NCI-H1092 (cell line): ENCODE measurements around the gene SLC6A18.

ENCODE experiments used
- DNase-seq: peaks from one replicate; lab custom pipeline; 2025; lab: John Stamatoyannopoulos, UW

SLC6A18 gene

DNA sequence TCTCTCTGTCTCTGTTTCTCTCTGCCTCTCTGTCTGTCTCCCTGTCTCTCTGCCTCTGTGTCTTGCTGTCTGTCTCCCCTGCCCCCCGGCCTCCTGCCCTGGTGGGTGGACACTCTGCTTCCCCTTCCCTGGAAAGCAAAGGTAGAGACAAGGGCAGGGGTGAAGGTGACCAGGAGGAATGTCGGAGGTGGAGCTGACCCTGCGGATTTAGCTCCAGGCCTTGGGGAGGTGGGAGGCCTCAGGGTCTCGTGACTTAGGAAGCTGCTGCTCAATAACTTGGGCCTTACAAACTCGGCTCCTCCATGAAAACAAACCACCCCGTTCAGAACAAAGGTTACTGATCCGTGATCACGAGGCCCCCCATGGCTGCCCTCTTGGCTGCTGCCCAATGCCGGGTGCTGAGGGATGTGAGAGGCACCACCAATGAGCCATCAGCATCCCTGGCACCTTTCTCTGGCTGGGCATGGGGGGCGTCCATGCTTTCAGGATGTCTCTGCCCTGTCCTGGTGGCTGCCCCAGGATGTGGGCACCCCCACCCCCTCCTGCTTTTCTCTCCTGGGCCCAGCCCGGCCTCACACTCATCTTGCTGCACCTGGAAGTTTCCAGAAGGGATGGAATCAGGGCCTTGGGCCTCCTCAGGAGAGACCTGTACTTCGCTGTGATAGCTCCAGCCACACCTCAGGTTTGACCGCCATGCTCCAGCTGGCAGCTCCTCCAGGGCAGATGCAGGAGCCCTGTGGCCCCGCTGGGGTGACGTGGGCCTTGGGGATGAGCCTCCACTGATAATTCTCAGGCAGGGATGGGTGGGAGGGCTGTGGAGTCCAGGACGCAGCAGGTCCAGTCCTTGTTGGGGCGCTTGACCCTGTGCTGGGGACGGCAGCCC lies 38.6 kb upstream of the SLC6A18 start:
- no peak for DNase-seq

DNA sequence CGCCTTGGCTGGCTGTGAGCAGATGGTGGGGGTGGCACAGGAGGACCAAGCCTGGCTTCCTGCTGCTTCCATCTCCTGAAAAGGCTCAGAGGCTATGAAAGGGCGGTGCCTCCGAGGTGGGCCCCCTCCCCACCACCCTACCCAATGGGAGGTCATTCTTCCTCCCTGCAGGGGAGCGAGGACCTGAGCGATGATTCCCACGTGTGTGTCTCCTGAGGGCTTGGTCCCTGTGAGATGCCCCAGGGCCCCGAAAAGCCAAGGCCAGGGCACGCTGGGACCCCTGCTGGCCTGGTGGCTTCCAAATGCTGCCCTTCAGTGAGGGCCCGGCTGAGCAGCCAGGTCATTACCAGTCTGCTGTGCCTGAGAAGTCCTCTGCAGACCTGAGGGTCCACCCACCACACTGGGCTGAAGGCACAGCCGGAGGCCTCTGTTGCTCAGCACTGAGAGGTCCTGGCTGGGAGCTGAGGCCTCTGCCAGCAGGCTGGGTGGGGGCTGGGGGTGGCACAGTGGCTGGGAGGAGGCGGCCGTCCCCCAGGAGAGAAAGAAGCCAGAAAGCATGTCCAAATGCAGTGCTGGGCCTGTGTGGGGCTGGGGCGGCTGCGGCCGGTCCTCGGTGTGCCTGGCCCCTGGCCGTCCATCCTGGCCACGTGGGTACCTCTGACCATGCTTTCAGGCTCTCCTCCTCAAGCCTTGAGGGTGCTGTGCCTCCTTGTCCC lies 37.8 kb upstream of the SLC6A18 start:
- DNase-seq, result no peak

DNA sequence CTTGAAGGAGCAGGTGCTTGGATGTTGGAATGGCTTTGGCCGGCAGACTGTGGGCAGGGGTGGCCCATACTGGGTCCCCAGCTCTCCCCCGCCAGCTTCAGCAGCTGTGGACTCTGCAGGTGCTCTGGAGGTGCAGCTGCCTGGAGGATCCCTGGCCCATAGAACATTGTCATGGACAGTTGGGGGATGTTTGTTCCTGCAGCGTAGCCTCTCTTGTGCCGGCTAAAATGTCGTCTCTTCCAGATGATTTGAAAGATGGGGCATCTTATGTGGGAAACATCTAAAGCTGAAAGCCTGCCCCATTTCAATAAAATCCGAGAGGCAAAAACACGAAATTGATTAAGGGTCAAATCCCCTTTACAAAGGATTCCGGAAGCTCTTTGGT lies 37.2 kb upstream of the SLC6A18 start:
- no peak for DNase-seq

DNA sequence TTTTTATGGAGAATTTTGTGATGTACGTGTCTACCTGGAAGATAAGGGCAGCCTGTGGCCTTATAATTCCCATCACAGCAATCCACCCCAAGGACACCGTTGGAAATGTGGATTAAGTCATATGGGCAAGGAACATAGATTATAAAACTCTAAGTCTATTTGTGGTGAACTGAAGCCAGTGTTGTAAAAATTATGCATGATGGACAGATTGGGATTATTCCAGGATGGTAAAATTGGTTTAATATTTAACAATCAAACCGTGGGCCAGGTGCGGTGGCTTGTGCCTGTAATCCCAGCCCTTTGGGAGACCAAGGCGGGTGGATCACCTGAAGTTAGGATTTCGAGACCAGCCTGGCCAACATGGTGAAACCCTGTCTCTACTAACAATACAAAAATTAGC lies 36.7 kb upstream of the SLC6A18 start:
- no peak for DNase-seq

DNA sequence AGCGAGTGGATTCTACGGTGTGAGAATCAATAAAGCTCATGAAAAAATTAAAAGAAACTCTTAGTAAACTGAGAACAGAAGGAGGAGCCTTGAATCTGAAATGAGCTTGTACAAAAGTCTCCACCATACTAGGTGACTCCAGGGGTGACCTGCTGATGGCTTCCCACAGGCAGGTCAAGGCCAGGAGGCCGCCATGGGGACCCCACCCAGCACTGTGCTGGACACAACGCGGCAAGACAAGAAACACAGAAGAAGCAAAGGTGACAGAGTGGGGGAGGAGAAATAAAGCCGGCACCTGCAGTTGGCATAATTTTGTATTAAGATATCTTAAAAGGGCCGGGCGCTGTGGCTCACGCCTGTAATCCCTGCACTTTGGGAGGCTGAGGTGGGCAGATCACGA lies 35.9 kb upstream of the SLC6A18 start:
- DNase-seq, result no peak

DNA sequence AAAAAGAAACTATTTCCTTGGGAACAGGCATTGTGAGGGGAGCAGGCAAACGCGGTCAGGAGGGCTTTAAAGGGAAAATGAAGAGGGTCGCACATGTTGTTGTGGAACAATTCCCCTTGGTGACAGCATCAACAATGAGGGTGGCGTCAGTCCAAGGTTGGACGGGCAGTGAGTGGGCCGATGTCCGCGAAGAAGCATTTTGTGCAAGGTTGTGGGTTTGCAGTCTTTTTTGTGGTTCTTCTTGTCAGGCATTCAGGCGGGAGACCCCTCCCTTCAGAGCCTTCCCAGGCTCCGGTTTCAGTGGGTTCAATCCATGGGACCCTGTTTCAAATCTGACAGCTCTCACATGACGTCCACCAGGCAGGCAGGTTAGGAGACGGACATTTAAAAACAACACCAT lies 34.9 kb upstream of the SLC6A18 start:
- DNase-seq, result no peak

DNA sequence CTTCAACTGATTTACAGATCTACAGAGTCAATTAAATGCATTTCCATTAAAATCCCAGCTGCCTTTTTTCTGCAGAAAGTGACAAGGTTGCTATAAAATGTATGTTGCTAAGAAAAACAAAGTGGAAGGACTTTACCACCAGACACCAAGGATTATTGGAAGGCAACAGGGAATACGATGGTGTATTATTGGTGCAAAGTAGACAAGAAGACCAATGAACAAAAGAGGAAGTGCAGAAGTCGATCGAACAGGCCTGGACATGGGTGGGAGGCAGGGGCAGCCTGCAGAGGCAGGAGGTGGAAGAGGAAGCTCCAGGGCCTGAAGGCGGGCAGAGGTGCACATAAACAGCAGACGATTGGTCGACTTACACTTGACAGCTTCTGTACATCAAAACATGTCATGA lies 34.3 kb upstream of the SLC6A18 start:
- DNase-seq, result no peak

DNA sequence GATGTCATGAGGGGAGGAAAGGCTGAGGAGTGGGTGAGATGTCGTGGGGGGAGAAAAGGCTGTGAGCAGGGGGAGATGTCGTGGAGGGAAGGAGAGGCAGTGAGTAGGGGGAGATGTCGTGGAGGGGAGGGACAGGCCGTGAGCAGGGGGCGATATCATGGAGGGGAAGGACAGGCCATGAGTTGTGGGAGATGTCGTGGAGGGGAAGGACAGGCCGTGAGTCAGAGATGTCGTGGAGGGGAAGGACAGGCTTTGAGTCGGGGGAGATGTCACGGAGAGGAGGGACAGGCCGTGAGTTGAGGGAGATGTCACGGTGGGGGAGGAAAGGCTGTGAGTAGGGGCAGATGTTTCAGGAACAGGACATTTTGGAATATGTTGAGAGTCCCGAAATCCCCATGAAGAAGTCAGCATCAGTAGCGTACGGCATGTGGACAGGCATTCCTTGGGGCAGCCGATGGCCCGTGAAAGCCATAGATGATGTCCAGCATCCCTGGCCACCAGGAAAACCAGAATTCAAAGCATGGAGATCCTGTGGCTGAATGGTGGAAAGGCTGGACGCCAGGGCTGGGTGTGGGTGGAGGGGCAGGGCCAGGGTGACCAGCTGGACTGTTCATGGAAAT lies 32.1 kb upstream of the SLC6A18 start:
- DNase-seq, result no peak

DNA sequence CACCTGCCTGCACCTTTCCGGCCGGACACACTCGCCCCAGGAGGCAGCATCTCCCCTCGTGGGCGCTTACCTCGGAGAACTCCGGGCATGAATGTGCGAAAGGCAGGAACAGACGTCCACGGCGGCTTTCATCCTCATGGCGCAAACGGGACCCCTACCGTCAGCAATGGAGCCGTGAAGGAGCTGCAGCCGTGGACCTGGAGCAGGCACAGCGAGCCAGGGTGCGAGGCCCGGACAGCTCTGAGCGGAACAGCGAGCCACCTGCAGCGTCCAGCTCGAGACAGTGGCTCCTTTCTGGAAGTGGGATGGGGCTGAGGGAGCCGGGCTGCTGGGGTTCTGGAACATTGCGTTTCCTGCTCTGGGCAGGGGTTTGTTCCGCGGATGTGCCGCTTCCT lies 31.6 kb upstream of the SLC6A18 start:
- DNase-seq, result no peak

DNA sequence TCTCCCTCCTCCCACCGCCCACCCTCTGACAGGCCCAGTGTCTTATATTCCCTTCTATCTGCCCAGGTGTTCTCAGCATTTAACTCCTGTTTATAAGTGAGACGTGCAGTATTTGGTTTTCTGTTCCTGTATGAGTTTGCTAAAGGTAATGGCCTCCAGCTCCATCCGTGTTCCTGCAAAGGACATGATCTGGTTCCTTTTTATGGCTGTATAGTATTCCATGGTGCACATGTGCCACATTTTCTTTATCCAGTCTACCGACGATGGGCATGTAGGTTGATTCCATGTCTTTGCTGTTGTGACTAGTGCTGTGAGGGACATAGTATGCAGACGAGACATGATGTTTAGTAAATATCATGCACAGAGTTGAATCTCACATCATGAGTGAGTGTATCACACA lies 30.8 kb upstream of the SLC6A18 start:
- DNase-seq, result no peak

DNA sequence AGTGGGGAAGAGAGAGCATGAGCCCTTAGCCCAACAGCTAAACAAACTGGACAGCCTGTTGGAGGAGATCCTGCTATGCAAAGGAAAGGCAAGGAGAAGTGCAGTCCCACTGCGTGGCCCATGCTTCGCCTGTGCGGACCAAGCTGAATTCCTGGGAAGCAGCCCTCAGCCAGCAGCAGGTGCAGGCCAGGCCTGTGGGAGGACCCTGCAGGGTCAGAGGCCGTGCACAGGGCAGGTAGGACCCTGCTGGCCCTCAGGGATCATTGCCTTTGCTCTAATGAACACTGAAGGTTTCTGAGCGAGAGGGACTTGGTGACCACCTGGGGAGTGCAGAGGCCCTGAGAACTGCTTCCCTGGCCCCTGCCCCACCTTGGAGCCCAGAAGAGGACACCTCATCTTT lies 29.7 kb upstream of the SLC6A18 start:
- no peak for DNase-seq

DNA sequence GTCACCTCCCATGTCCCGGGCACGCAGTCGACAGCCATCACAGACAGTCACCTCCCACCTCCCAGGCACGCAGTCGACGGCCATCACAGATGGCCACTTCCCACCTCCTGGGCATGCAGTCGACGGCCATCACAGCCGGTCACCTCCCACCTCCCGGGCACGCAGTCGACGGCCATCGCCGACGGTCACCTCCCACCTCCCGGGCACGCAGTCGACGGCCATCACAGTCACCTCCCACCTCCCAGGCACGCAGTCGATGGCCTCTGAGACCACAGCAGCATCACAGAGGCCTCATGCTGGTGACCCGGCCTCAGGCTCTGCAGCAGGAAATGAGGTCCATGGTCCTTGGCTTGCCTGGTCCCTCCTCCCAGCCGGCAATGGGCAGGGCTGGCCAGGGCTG lies 29.3 kb upstream of the SLC6A18 start:
- DNase-seq, result no peak

DNA sequence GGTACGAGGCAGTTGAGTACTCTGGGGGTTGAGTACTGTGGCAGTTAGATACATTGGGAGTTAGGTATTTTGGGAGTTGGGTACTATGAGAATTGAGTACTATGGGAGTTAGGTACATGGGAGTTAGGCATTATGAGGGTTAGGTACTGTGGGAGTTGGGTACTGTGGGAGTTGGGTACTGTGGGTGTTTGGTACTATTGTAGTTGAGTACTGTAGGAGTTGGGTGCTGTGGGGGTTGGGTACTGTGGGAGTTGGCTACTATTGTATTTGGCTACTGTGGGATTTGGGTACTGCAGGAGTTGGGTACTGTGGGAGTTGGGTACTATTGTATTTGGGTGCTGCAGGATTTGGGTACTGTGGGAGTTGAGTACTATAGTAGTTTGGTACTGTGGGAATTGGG lies 28.6 kb upstream of the SLC6A18 start:
- no peak for DNase-seq

DNA sequence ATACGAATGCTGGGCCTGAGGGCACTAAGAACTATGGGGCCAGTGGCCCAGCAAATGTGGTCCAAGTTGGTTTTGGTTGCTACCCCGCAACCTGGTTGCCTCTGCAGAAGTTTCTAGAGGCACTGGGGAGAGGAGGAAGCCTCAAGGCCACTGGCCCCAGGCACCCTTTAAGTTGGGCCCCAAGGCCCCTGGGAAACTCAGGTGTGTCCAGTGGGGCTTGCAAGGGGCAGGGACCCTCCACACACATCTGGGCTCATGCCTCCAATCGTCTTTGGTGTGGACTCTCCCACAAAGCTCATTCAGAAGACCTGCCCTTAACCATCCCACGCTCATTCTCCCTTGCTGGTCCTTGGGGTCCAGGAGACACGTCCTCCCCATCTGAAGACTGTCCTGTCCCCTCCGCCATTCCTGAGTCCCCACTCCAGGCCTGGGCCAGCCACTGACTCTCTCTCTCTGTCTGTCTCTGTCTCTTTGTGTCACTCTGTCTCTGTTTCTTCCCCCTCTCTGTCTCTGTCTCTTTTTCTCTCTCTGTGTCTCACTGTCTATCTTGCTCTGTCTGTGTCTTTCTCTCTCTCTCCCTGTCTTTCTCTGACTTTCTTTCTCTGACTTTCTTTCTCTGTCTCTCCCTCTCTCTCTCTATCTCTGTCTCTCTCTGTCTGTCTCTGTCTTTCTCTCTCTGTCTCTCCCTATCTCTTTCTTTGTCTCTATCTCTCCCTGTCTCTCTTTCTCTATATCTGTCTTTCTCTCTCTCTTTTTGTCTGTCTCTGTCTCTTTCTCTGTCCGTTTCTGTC lies 27.1 kb upstream of the SLC6A18 start:
- DNase-seq, result no peak

DNA sequence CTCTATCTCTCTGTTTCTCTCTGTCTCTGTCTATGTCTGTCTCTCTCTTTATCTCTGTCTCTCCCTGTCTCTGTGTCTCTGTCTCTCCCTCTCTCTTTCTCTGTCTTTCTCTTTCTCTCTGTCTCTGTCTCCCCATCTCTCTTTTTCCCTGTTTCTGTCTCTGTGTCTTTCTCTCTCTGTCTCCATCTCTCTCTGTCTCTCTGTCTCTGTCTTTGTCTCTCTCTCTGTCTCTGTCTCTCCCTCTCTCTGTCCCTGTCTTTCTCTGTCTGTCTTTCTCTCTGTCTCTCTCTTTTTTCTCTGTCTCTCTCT lies 25.9 kb upstream of the SLC6A18 start:
- DNase-seq, result no peak

DNA sequence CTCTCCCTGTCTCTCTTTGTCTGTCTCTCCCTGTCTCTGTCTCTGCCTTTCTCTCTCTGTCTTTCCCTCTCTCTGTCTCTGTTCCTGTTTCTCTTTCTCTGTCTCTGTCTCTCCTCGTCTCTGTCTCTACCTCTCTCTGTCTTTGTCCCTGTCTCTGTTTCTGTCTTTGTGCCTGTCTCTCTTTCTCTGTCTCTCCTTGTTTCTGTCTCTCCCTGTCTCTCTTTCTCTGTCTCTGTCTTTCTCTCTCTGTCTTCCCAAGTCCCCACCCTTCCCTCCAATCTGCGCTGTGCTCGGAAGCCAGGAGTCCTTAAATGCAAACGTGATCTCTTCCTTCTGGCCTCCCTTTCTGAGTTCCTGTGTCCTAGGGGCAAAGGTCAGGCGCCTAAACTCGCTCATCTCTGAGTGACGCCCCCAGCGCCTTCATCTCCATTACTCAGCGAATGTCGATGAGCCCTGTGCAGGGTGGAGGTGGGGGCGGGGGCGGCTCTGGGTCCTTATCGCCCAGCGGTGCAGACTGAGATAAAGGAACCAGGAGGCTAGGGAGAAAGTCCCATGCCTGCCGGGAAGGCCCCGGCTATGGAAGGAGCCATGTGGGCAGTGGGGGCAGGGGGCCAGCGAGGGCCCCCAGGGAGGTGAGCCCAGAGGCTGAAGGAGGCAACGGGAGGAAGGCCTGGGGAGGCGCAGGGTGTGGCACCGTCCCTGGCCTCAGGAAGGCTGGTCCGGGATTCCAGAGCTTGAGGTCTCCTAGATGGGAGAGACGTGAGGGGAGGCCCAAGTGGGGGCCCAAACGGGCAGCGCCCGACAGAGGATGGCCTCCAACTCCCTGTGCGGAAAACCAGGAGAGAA lies 25.3 kb upstream of the SLC6A18 start:
- no peak for DNase-seq

DNA sequence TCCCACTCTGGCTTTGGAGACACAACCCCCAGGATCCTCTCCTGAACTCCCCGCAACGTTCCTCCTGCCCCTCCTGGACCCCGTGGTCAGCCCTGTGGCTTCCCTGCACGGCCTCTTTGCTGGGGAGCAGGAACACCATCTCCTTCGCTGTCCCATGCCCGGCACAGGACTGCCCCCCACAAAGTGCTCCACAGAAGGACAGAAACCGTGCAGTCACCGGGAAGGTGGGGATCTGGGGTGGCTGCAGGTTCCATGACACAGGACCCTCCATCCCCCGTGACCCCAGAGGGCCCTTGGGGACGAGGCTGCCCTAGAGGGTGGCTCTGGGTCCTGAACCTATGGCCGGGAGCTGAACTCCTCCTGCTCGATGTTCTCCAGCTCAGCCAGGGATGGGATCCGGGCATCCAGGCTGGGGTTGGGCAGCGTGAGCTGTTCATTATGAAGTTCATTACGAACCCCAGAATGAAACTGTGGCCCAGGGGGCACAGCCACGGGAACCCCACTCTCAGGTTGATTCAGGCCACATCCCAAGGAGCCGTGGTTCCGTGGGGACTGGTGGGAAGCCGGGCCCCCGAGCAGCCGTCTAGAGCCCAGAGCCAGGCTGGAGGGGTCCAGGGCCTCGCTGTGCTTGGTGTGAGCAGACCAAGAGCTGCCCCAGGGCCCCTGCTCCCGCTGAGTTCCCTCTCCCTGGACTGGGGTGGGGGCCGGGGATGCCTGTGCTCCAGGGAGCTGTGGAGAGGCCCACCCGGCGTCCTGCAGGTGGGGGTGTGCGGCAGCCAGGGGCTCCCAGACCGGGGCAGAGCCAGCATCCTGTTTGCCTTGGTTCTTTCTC lies 24.5 kb upstream of the SLC6A18 start:
- DNase-seq, result no peak

DNA sequence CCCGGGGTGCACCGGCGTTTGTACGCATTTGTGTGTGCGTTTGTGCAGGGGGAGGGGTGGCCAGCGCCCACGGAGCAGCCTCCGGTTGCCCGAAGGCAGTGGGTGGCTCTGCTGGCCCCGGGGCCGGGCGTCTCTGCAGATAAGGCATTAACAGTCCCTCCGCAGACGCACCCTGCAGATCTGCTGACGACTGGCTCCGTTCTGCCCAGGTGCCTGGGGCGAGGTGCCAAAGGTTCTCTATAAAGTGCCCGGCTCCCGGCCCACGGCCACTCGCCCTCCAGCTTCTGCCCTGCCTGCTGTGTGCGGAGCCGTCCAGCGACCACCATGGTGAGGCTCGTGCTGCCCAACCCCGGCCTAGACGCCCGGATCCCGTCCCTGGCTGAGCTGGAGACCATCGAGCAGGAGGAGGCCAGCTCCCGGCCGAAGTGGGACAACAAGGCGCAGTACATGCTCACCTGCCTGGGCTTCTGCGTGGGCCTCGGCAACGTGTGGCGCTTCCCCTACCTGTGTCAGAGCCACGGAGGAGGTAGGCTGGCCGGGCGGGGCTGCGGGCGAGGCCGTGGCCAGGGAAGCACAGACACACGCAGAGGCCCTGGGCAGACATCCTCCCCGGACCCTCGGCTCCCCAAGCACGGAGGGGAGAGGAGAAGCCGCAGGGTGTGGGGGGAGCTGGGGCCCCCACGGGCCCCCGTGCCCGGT lies 23.7 kb upstream of the SLC6A18 start, which contains the start of gene SLC6A19:
Gene SLC6A19 (plus strand): TSS at position 269 of the 699 bp plus-strand sequence. CDS start 56 bp downstream, at position 325.
- DNase-seq, result no peak

DNA sequence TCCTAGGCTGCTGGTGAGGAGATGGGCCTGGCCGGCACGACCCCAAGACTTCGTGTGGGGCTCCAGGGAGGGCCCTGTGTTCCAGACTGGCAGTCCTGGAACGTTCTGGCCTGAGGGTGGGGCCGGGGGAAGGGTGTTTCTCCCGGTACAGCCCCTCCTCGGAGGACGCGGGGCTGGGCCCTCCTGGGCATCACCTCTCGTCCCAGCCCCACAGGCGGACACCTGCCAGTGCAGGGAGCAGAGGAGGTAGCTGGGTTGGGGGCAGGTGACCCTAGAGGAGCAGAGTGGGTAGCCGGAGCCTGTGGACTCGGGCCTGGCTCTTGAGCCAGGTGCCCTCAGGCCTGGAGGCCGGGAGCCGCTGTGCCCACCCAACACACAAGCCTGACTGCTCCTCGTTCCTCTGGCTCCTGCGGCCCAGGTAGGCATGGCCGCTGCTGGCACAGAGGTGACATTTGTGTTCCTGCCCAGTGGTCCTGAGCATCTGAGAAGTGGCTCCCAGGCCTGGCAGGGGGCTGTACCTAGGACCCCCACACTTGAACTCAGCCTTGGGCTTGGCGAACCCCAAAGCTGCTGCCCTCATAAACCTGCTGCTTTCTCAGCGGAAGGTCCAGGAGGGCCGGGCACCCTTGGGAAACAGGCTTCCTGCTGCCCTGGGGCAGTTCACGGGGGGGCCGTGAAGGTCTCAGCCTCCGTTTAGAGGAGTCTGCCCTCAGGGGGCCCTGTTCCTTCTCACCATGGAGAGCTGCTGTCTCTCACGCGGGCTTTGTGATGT lies 23.0 kb upstream of the SLC6A18 start:
- no peak for DNase-seq
